Limb (tissue), 2 donors: ENCODE measurements around the gene ZNF738.
"Not testable (repeated sequence)": the region's sequence is repeated elsewhere in the genome, so short reads cannot be mapped to it uniquely, and the experiment has no call there.

Experiments
- DNase-seq, 2 donors: peaks; one replicate each; pipeline ENCODE4 v3.0.0-alpha.2; 2016; ENCODE audit errors: extremely low spot score in 2 of 2

ZNF738 gene

GRCh38 chr19:21358768-21359451 lies at the start of gene ZNF738:
ZNF738 (plus strand) TSS chr19:21359000; CDS start chr19:21359141, 141 bp downstream.
- peak; percentile 92 to 94 for DNase-seq

- not testable (repeated sequence) for DNase-seq
These were observed 46.0 kb upstream of the ZNF738 start for GRCh38 chr19:21312807-21313206.

GRCh38 chr19:21314676-21315075 lies 44.1 kb upstream of the ZNF738 start:
- no peak for DNase-seq

GRCh38 chr19:21317821-21318220 lies 41.0 kb upstream of the ZNF738 start:
- no peak for DNase-seq

GRCh38 chr19:21321134-21321533 lies 37.7 kb upstream of the ZNF738 start:
- DNase-seq, result no peak

GRCh38 chr19:21321996-21322395 lies 36.8 kb upstream of the ZNF738 start:
- DNase-seq, result no peak

- DNase-seq, result no peak
These were observed 36.3 kb upstream of the ZNF738 start for GRCh38 chr19:21322528-21322927.

GRCh38 chr19:21323000-21323399 lies 35.8 kb upstream of the ZNF738 start:
- DNase-seq, result no peak

- no peak for DNase-seq
These were observed 32.6 kb upstream of the ZNF738 start for GRCh38 chr19:21326169-21326568.

- peak in 1 of 2 donors; percentile 1 for DNase-seq
These were observed 30.4 kb upstream of the ZNF738 start for GRCh38 chr19:21328406-21328805.

GRCh38 chr19:21328885-21329605 lies 29.8 kb upstream of the ZNF738 start, which contains the start of gene ZNF708:
ZNF708 (minus strand) TSS chr19:21329410; CDS start chr19:21329212, 198 bp downstream.
- DNase-seq, result peak; percentile 80 to 88

GRCh38 chr19:21335721-21336120 lies 23.1 kb upstream of the ZNF738 start:
- no peak for DNase-seq

GRCh38 chr19:21344841-21345240 lies 14.0 kb upstream of the ZNF738 start:
- not testable (repeated sequence) for DNase-seq

GRCh38 chr19:21352830-21353229 lies 6.0 kb upstream of the ZNF738 start:
- DNase-seq, result no peak

- no peak for DNase-seq
These were observed 3.5 kb downstream of the ZNF738 start for GRCh38 chr19:21362291-21362690.

- DNase-seq, result no peak
These were observed 25.3 kb downstream of the ZNF738 start for GRCh38 chr19:21383980-21384582.

GRCh38 chr19:21396121-21396520 lies 37.3 kb downstream of the ZNF738 start:
- no peak for DNase-seq

GRCh38 chr19:21396893-21397572 lies 38.2 kb downstream of the ZNF738 start, which contains the start of gene ZNF493:
ZNF493 (plus strand) TSS chr19:21397133; CDS start chr19:21397238, 105 bp downstream.
- peak; percentile 93 to 97 for DNase-seq

- DNase-seq, result no peak
These were observed 40.1 kb downstream of the ZNF738 start for GRCh38 chr19:21398851-21399250.

- no peak for DNase-seq
These were observed 43.6 kb downstream of the ZNF738 start for GRCh38 chr19:21402303-21402985.

- no peak for DNase-seq
These were observed 51.4 kb downstream of the ZNF738 start for GRCh38 chr19:21410166-21410565.
